ENCODE measurements around the gene ARID1B.

The ARID1B gene

GRCh38 chr6:156793200-156793599 is 16.0 kb downstream of the ARID1B start:
- Histone ChIP-seq H3K9ac (ENCODE audit: low read depth, low read length) (no peak overlapping the region), H3K9me3 (ENCODE audit: control insufficient read depth, insufficient read depth, low read length) (no peaks in the 10 kb centered on the region), H3K4me1 (ENCODE audit: insufficient read depth, low read length) (peaks cover 40% of the 10 kb centered on the region), H3K36me3 (ENCODE audit: insufficient read depth, low read length) (no peaks in the 10 kb centered on the region)

GRCh38 chr6:156794546-156795354 is 17.6 kb downstream of the ARID1B start:
- H3K4me1 ChIP-seq (ENCODE audit: insufficient read depth, low read length) = peaks cover 32% of the 10 kb centered on the region
- H3K36me3 ChIP-seq (ENCODE audit: insufficient read depth, low read length) = no peaks in the 10 kb centered on the region
- no peak overlapping the region for H3K9ac ChIP-seq (ENCODE audit: low read depth, low read length)
- H3K9me3 ChIP-seq (ENCODE audit: control insufficient read depth, insufficient read depth, low read length) = no peaks in the 10 kb centered on the region

DNA sequence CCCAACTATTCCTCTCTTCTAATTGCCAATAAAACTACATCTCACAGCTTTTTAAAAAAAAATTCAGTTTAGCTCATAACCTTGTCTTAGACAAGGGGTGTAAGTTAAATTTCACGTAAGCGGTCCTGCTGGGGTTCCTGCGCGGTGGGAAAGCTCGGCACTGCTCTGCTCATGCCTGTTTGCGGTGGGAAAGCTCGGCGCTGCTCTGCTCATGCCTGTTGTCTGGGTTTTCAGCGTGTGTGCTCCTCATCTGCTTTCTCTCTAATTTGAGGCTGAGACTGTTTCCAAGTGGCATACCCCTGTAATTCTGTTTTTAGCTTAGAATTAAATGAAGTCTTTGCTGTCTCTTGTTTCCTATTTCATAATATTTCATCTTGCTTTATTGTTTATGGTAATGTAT is 18.6 kb downstream of the ARID1B start:
- Histone ChIP-seq H3K4me1 (ENCODE audit: insufficient read depth, low read length) (peaks cover 25% of the 10 kb centered on the region), H3K9ac (ENCODE audit: low read depth, low read length) (peak overlapping the region; percentile 35; the same call in 1 of the 2 replicates), H3K9me3 (ENCODE audit: control insufficient read depth, insufficient read depth, low read length) (no peaks in the 10 kb centered on the region), H3K36me3 (ENCODE audit: insufficient read depth, low read length) (no peaks in the 10 kb centered on the region)

DNA sequence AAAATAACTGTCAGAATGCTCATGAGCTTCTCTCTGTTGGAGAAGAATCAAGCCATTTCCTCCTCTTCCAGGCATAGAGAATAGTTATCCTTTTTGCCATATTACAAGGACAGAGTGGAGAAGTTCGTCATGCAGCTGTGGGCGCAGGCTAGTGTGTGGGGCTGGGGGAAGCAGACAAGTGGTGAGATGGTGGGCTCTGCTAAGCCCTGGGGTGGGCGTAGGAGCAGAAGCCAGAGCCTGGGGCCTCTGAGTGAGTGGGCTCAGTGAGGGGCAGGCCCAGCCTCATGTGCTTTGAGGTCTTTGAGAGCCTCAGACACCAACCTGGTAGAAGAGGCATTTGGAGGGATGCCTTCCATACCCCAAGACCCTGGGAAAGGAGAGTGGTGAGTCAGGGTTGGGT is 19.4 kb downstream of the ARID1B start:
- Histone ChIP-seq H3K9me3 (ENCODE audit: control insufficient read depth, insufficient read depth, low read length) (no peaks in the 10 kb centered on the region), H3K36me3 (ENCODE audit: insufficient read depth, low read length) (no peaks in the 10 kb centered on the region), H3K4me1 (ENCODE audit: insufficient read depth, low read length) (peaks cover 19% of the 10 kb centered on the region), H3K9ac (ENCODE audit: low read depth, low read length) (no peak overlapping the region)

GRCh38 chr6:156797901-156798735 is 20.9 kb downstream of the ARID1B start:
- no peak overlapping the region for H3K9ac ChIP-seq (ENCODE audit: low read depth, low read length)
- no peaks in the 10 kb centered on the region for H3K36me3 ChIP-seq (ENCODE audit: insufficient read depth, low read length)
- no peaks in the 10 kb centered on the region for H3K9me3 ChIP-seq (ENCODE audit: control insufficient read depth, insufficient read depth, low read length)
- peaks cover 10% of the 10 kb centered on the region for H3K4me1 ChIP-seq (ENCODE audit: insufficient read depth, low read length)

- Histone ChIP-seq H3K4me1 (ENCODE audit: insufficient read depth, low read length) (no peaks in the 10 kb centered on the region; the same call in 1 of the 2 replicates), H3K36me3 (ENCODE audit: insufficient read depth, low read length) (no peaks in the 10 kb centered on the region), H3K9me3 (ENCODE audit: control insufficient read depth, insufficient read depth, low read length) (no peaks in the 10 kb centered on the region), H3K9ac (ENCODE audit: low read depth, low read length) (no peak overlapping the region)
Observed at GRCh38 chr6:156801712-156802111, 24.5 kb downstream of the ARID1B start.

GRCh38 chr6:156803353-156803752 is 26.2 kb downstream of the ARID1B start:
- H3K9me3 ChIP-seq (ENCODE audit: control insufficient read depth, insufficient read depth, low read length) = no peaks in the 10 kb centered on the region
- no peaks in the 10 kb centered on the region for H3K36me3 ChIP-seq (ENCODE audit: insufficient read depth, low read length)

DNA sequence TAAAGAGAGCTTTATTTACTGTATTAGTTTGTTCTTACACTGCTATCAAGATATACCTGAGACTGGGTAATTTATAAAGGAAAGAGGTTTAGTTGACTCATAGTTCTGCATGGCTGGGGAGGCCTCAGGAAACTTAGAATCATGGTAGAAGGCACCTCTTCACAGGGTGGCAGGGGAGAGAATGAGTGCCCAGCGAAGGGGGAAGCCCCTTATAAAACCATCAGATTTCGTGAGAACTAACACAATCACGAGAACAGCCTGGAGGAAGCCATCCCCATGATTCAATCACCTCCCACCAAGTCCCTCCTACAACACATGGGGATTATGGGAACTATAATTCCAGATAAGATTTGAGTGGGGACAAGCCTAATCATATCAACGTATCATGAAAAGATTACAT is 27.2 kb downstream of the ARID1B start:
- H3K9me3 ChIP-seq (ENCODE audit: control insufficient read depth, insufficient read depth, low read length) = no peaks in the 10 kb centered on the region
- H3K36me3 ChIP-seq (ENCODE audit: insufficient read depth, low read length) = no peaks in the 10 kb centered on the region
- H3K4me1 ChIP-seq (ENCODE audit: insufficient read depth, low read length) = peaks cover 5% of the 10 kb centered on the region; the same call in 1 of the 2 replicates
- H3K9ac ChIP-seq (ENCODE audit: low read depth, low read length) = no peak overlapping the region

More at GRCh38 chr6:156803353-156803752, 26.2 kb downstream of the ARID1B start:
- Histone ChIP-seq H3K4me1 (ENCODE audit: insufficient read depth, low read length) (peaks cover 3% of the 10 kb centered on the region; the same call in 1 of the 2 replicates), H3K9ac (ENCODE audit: low read depth, low read length) (no peak overlapping the region)

GRCh38 chr6:156806155-156806554 is 29.0 kb downstream of the ARID1B start:
- no peaks in the 10 kb centered on the region for H3K36me3 ChIP-seq (ENCODE audit: insufficient read depth, low read length)
- H3K9ac ChIP-seq (ENCODE audit: low read depth, low read length) = no peak overlapping the region
- H3K9me3 ChIP-seq (ENCODE audit: control insufficient read depth, insufficient read depth, low read length) = no peaks in the 10 kb centered on the region
- peaks cover 5% of the 10 kb centered on the region; the same call in 1 of the 2 replicates for H3K4me1 ChIP-seq (ENCODE audit: insufficient read depth, low read length)

DNA sequence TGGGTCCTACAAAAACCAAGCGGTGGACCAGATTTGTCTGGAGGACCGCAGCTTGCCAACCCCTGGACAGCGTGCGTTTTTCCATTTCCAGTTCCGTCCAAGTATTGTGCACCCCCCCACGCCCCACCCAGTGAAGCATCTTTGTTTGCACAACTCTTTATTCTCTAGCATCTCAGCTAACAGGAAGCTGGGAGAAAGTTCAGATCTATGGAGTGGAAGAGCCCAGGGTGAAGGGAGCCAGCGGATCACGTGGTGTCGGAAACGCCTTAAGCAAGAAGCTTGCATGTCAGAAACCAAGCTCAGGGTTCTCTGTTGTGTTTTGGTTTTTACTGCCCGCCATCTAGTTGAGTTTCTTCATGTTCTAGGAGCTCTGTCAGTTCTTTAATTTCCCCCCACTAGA is 29.9 kb downstream of the ARID1B start:
- H3K36me3 ChIP-seq (ENCODE audit: insufficient read depth, low read length) = no peaks in the 10 kb centered on the region
- H3K9ac ChIP-seq (ENCODE audit: low read depth, low read length) = no peak overlapping the region
- H3K9me3 ChIP-seq (ENCODE audit: control insufficient read depth, insufficient read depth, low read length) = no peaks in the 10 kb centered on the region
- peaks cover 5% of the 10 kb centered on the region; the same call in 1 of the 2 replicates for H3K4me1 ChIP-seq (ENCODE audit: insufficient read depth, low read length)

- H3K4me1 ChIP-seq (ENCODE audit: insufficient read depth, low read length) = peaks cover 5% of the 10 kb centered on the region; the same call in 1 of the 2 replicates
- no peaks in the 10 kb centered on the region for H3K9me3 ChIP-seq (ENCODE audit: control insufficient read depth, insufficient read depth, low read length)
- H3K36me3 ChIP-seq (ENCODE audit: insufficient read depth, low read length) = no peaks in the 10 kb centered on the region
- H3K9ac ChIP-seq (ENCODE audit: low read depth, low read length) = no peak overlapping the region
Observed at GRCh38 chr6:156807795-156808194, 30.6 kb downstream of the ARID1B start.

DNA sequence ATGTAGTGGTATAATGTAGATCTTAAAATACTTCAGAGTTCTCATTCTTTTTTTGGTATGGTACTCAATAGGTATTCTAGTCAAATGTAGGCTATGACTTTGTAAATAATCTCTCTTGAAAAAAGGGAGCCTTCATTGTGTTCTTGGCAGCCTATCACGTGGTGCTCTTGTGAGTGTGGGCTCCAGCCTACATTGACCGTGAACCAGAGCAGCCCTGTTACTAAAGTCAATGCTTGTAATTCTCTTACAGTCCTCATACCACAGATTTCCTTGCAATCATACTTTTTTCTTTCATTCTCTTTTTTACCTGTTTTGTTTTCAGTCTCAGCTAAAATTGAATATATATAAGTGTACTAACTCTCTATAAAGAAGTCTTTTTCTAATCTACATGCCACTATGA is 31.1 kb downstream of the ARID1B start:
- no peak overlapping the region for H3K9ac ChIP-seq (ENCODE audit: low read depth, low read length)
- no peaks in the 10 kb centered on the region for H3K36me3 ChIP-seq (ENCODE audit: insufficient read depth, low read length)
- H3K9me3 ChIP-seq (ENCODE audit: control insufficient read depth, insufficient read depth, low read length) = no peaks in the 10 kb centered on the region
- H3K4me1 ChIP-seq (ENCODE audit: insufficient read depth, low read length) = peaks cover 5% of the 10 kb centered on the region; the same call in 1 of the 2 replicates

DNA sequence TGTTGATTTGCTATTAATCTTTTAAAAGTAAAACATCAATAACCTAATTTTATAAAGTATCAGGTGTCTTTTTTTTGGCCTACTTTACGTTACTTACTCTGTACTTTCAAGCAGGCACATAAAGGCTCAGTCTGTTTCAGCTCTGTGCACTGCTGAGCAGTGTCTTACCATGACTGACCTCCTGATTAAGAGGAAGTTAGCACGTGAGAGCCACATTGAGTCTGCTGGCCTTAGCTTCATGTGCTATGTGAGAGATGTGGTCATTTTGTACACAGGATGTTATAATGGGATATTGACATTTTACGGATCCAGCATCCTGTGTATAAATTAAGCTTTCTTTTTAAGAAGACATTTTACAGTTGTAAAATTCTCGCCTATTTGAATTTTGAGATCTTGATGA is 31.9 kb downstream of the ARID1B start:
- H3K9ac ChIP-seq (ENCODE audit: low read depth, low read length) = no peak overlapping the region
- no peaks in the 10 kb centered on the region for H3K9me3 ChIP-seq (ENCODE audit: control insufficient read depth, insufficient read depth, low read length)
- H3K36me3 ChIP-seq (ENCODE audit: insufficient read depth, low read length) = no peaks in the 10 kb centered on the region
- H3K4me1 ChIP-seq (ENCODE audit: insufficient read depth, low read length) = peaks cover 5% of the 10 kb centered on the region; the same call in 1 of the 2 replicates

DNA sequence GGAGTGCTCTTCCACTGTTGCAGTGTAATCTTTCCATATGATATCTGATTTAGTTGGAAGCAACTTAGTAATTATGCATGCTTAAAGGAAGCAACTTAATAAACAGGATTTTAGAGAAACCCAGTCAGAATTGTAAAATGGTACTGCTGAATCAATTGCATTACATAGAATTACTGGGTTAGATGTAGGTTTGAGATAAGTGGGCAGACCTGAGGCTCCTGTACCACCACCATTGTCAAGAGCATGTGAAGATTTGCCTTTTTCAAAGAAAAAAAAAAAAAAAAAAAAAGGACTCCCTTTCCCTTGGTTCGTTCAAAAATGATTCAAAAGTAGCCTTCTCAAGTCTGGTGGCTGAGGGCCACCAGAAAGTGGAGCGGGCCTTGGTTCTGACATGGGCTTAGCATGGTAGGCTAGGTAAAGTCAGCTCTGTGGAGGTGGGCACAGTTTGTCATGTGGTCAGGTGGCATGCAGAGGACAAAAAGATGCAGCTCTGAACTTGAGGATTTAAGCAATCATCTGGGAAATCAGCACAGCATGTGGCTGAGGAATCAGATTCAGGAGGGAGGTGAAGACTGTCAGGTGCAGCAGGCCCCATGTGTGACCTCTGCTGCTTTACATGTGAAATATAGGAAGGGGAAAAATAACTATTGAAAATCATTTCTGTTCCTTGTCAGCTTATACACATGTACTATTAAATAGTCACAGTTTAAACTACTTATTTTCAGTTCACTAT is 32.4 kb downstream of the ARID1B start:
- peaks cover 5% of the 10 kb centered on the region; the same call in 1 of the 2 replicates for H3K4me1 ChIP-seq (ENCODE audit: insufficient read depth, low read length)
- H3K9me3 ChIP-seq (ENCODE audit: control insufficient read depth, insufficient read depth, low read length) = no peaks in the 10 kb centered on the region
- no peaks in the 10 kb centered on the region for H3K36me3 ChIP-seq (ENCODE audit: insufficient read depth, low read length)
- no peak overlapping the region for H3K9ac ChIP-seq (ENCODE audit: low read depth, low read length)
